Stimulated activated CD8-positive, alpha-beta memory T cell treated with anti-CD3 and anti-CD28 coated beads, Interleukin-12 subunit alpha, Interleukin-12 subunit beta, amount 100 ng/mL, for 24 hours (primary cell): ENCODE measurements around the gene TDRD12.

Source experiments
- DNase-seq: peaks from one replicate; pipeline ENCODE4 v3.0.0-alpha.2; 2020; ENCODE audit errors: extremely low read depth

Gene TDRD12, protein sequence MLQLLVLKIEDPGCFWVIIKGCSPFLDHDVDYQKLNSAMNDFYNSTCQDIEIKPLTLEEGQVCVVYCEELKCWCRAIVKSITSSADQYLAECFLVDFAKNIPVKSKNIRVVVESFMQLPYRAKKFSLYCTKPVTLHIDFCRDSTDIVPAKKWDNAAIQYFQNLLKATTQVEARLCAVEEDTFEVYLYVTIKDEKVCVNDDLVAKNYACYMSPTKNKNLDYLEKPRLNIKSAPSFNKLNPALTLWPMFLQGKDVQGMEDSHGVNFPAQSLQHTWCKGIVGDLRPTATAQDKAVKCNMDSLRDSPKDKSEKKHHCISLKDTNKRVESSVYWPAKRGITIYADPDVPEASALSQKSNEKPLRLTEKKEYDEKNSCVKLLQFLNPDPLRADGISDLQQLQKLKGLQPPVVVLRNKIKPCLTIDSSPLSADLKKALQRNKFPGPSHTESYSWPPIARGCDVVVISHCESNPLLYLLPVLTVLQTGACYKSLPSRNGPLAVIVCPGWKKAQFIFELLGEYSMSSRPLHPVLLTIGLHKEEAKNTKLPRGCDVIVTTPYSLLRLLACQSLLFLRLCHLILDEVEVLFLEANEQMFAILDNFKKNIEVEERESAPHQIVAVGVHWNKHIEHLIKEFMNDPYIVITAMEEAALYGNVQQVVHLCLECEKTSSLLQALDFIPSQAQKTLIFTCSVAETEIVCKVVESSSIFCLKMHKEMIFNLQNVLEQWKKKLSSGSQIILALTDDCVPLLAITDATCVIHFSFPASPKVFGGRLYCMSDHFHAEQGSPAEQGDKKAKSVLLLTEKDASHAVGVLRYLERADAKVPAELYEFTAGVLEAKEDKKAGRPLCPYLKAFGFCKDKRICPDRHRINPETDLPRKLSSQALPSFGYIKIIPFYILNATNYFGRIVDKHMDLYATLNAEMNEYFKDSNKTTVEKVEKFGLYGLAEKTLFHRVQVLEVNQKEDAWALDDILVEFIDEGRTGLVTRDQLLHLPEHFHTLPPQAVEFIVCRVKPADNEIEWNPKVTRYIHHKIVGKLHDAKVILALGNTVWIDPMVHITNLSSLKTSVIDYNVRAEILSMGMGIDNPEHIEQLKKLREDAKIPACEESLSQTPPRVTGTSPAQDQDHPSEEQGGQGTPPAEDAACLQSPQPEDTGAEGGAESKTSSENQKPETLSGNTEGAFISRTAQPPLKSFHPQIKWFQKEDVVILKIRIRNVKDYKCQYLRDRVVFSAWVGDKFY (N-terminal part only)

GRCh38 chr19:32719611-32720059, at the start of gene TDRD12:
Gene TDRD12 (plus strand): TSS chr19:32719767. CDS start chr19:32720073, 306 bp downstream.
- DNase-seq, result no peak

DNA sequence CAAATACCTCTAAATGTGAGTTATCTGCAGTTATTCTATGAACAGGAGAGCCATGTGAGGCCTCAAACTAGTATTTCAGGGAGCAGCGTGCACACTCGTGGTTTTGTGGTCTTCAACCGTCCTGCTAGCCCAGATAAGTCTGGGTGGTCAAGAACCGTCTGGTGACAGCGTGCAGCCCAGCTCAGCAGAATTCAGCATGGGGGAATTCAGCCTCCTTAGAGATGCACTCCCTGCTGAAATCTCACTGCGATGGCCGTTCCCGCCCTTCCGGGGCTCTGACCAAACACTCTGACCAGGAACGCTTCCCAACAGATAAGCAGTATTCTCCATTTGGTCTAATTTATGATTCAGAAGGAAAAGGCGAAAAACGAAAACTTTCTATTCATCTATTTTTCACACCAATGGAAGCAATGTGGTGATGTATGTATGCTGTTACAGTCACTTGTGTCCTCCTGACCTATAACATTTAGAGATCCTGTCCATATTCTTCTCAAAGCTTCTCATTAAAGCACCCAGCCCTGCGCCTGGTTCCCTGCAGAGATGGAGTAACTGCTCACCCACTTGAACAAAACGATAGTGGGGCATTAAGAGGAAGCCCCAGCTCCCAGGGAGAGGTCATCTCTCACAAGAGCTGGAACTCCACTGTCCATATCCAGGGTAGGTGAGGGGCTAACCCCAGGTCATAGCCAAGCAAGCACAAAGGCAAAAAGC, 47.5 kb upstream of the TDRD12 start:
- no peak for DNase-seq

- no peak for DNase-seq
Observed at GRCh38 chr19:32672841-32673240, 46.7 kb upstream of the TDRD12 start.

- no peak for DNase-seq
Observed at GRCh38 chr19:32673573-32673972, 46.0 kb upstream of the TDRD12 start.

- no peak for DNase-seq
Observed at GRCh38 chr19:32674153-32674930, 45.2 kb upstream of the TDRD12 start.

DNA sequence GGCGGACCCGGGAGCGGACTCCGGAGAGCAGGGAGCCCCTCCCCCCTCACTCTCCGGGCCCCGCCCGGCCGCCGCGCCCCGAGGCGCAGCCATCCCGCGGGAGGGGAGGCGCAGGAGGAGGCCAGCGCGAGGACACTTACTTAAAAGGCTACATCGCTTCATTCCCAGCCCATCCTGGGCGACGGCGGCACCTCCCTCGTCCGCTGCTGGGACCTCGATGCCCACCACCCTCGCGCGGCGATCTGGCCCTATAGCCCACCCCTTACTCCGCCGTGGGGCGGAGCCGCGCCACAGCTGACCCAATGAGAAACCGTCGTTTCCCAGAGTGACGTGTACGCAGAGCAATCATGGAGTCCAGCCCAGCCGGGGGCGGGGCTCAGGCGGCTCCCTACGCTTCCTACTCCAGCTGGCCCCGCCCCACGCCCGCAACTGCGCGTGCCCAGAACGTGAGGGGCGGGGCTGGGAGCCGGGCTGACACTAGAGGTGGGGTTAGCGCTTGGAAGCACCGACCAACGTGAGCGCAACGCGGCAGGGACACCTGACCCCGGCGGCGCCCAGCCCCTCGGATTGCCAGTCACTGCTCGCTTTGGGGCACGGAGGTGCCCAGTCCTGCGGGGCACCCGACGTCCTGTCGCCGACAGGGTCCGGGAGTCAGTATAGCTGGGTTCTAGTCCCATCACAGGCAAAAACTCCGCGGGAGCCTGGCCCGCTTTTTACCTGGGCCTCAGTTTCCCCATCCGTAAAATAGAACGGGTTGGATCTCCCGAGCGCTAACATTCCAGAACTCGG, 44.4 kb upstream of the TDRD12 start, which contains the start of gene ANKRD27:
Gene ANKRD27 (minus strand): TSS at position 250 of the 789 bp plus-strand sequence. CDS start 16,165 bp downstream, outside the sequence.
- DNase-seq, result peak; percentile 95

GRCh38 chr19:32675720-32676185, 43.8 kb upstream of the TDRD12 start, which contains the start of gene RGS9BP:
Gene RGS9BP (plus strand): TSS chr19:32675848. CDS start chr19:32676264, 416 bp downstream.
- no peak for DNase-seq

DNA sequence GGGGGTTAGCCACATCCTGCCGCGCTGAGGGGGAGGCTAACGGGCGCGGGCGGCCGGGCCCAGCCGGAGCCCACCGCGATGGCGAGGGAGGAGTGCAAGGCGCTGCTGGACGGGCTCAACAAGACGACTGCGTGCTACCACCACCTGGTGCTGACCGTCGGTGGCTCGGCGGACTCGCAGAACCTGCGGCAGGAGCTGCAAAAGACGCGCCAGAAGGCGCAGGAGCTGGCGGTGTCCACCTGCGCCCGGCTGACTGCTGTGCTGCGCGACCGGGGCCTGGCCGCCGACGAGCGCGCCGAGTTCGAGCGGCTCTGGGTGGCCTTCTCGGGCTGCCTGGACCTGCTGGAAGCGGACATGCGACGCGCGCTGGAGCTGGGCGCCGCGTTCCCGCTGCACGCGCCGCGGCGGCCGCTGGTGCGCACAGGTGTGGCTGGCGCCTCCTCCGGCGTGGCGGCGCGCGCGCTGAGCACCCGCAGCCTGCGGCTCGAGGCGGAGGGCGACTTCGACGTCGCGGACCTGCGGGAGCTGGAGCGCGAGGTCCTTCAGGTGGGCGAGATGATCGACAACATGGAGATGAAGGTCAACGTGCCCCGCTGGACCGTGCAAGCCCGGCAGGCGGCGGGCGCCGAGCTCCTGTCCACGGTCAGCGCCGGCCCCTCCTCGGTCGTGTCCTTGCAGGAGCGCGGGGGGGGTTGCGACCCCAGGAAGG, 43.2 kb upstream of the TDRD12 start:
- no peak for DNase-seq

DNA sequence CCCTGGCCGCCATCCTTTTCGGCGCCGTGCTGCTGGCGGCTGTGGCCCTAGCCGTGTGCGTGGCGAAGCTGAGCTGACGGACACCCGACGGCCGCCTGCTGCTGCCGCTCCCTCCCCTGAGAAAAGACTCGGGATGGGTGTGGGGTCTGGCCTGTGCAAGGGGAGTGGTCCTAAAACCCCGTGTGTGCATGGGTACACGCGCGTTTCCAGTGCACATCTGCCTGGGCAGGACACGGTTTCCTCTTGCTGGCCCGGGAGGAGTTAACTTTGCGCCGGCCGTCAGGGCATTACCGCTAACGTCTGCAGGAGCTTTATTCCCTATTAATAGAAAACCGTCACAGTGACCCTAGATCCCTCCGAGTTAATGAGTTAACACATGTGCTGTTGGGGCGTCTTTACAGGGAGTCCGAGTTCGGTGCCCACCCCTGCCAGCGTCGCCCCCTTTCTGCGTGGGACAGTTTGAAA, 42.6 kb upstream of the TDRD12 start:
- no peak for DNase-seq

- DNase-seq, result no peak
Observed at GRCh38 chr19:32677657-32678056, 41.9 kb upstream of the TDRD12 start.

GRCh38 chr19:32680986-32681385, 38.6 kb upstream of the TDRD12 start:
- DNase-seq, result no peak

- DNase-seq, result no peak
Observed at GRCh38 chr19:32682317-32682716, 37.2 kb upstream of the TDRD12 start.

DNA sequence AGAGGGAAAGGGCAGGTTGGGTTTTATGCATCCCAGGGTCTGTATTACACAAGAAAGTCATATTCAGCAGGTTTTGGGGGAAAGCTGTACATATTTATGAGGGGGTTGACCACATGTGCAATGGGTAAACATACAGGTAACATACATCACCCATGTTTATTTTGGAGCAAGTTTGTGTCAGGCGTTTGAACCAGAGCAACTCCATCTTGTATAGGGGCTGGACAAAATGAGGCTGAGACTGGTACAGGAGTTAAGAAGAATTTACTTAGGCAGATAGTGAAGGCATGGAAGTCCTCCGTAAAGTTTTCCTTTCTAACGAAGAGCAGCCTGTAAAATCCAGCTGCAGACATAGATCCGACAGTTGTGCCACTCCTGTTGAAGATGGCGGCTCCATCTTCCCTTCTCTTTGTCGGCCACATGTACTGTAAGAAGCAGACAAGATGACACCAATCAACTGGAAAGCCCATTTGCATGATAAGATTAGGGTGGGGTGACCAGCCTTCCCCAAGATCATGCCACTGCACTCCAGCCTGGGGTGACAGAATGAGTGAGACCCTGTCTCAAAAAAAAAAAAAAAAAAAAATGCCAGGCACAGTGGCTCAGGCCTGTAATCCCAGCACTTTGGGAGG, 32.6 kb upstream of the TDRD12 start:
- DNase-seq, result no peak

DNA sequence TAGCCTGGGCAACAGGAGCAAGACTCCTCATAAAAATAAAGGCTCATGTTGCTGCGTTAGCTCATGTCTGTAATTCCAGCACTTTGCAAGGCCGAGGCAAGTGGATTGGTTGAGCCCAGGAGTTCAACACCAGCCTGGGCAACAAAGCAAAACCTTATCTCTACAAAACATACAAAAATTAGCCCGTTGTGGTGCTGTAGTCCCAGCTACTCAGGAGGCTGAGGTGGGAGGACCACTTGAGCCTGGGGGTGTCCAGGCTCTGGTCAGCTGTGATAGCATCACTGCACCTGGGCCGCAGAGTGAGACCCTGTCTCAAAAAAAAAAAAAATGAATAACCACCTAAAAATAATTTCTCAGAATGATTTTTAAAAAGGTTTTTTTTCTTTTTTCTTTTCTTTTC, 31.9 kb upstream of the TDRD12 start:
- no peak for DNase-seq

- DNase-seq, result no peak
Observed at GRCh38 chr19:32688311-32688710, 31.3 kb upstream of the TDRD12 start.

GRCh38 chr19:32691291-32691951, 28.1 kb upstream of the TDRD12 start, which contains the start of gene NUDT19:
Gene NUDT19 (plus strand): TSS chr19:32691821. CDS start chr19:32691961, 140 bp downstream.
- no peak for DNase-seq
